Memory B cell (primary cell): ENCODE measurements around the gene PLA2G1B.
"Not testable (repeated sequence)": the region's sequence is repeated elsewhere in the genome, so short reads cannot be mapped to it uniquely, and the experiment has no call there.

ENCODE experiments used
- ATAC-seq: fragments of 150-1000 bp; cut with Tn5 transposase; 2 replicates; pipeline ENCODE4 v1.10.0; 2021; ENCODE audit warnings: low read depth, mild to moderate bottlenecking, moderate library complexity
- DNase-seq, 2 donors: peaks; one replicate each; pipeline ENCODE4 v3.0.0; 2022; ENCODE audit warnings: low spot score in 2 of 2
- H3K27ac Mint-ChIP-seq: one replicate; pipeline ENCODE4 v1.8.0; 2022; ENCODE audit warnings: mild to moderate bottlenecking, moderate library complexity, mixed read lengths
- H3K27me3 Mint-ChIP-seq: one replicate; pipeline ENCODE4 v1.8.0; 2022; ENCODE audit warnings: mixed read lengths
- H3K36me3 Mint-ChIP-seq: one replicate; pipeline ENCODE4 v1.8.0; 2022; ENCODE audit warnings: mild to moderate bottlenecking, mixed read lengths
- H3K4me1 Mint-ChIP-seq: one replicate; pipeline ENCODE4 v1.8.0; 2022; ENCODE audit warnings: mixed read lengths
- H3K4me3 Mint-ChIP-seq: one replicate; pipeline ENCODE4 v1.8.0; 2022; ENCODE audit warnings: mild to moderate bottlenecking, moderate library complexity, mixed read lengths
- H3K9me3 Mint-ChIP-seq: one replicate; pipeline ENCODE4 v1.8.0; 2022; ENCODE audit warnings: mixed read lengths

The PLA2G1B gene

GRCh38 chr12:120350576-120351350, 23.2 kb upstream of the PLA2G1B start:
- Mint-ChIP-seq H3K27ac (no peak overlapping the region), H3K27me3 (peaks cover 14% of the 10 kb centered on the region), H3K4me1 (no peaks in the 10 kb centered on the region), H3K9me3 (no peaks in the 10 kb centered on the region), H3K4me3 (no peak overlapping the region), H3K36me3 (no peaks in the 10 kb centered on the region)
- DNase-seq (no peak), ATAC-seq (no peak)

- Mint-ChIP-seq H3K4me1 (no peaks in the 10 kb centered on the region), H3K4me3 (no peak overlapping the region), H3K36me3 (no peaks in the 10 kb centered on the region), H3K27ac (no peak overlapping the region), H3K27me3 (peaks cover 12% of the 10 kb centered on the region), H3K9me3 (no peaks in the 10 kb centered on the region)
- no peak for DNase-seq
- no peak for ATAC-seq
Observed at GRCh38 chr12:120347766-120348165, 20.2 kb upstream of the PLA2G1B start.

- ATAC-seq (no peak), DNase-seq (no peak)
- Mint-ChIP-seq H3K27me3 (peaks cover 12% of the 10 kb centered on the region), H3K4me3 (no peak overlapping the region), H3K4me1 (no peaks in the 10 kb centered on the region), H3K27ac (no peak overlapping the region), H3K36me3 (no peaks in the 10 kb centered on the region), H3K9me3 (no peaks in the 10 kb centered on the region)
Observed at GRCh38 chr12:120346681-120347080, 19.1 kb upstream of the PLA2G1B start.

- Mint-ChIP-seq H3K27me3 (peaks cover 11% of the 10 kb centered on the region), H3K4me1 (no peaks in the 10 kb centered on the region), H3K27ac (no peak overlapping the region), H3K9me3 (no peaks in the 10 kb centered on the region), H3K4me3 (no peak overlapping the region), H3K36me3 (no peaks in the 10 kb centered on the region)
- ATAC-seq (no peak), DNase-seq (no peak)
Observed at GRCh38 chr12:120346031-120346430, 18.5 kb upstream of the PLA2G1B start.

GRCh38 chr12:120343692-120344091, 16.1 kb upstream of the PLA2G1B start:
- Mint-ChIP-seq H3K4me1 (no peaks in the 10 kb centered on the region), H3K27ac (no peak overlapping the region), H3K4me3 (no peak overlapping the region), H3K9me3 (peaks cover under 1% of the 10 kb centered on the region), H3K27me3 (peaks cover 8% of the 10 kb centered on the region), H3K36me3 (no peaks in the 10 kb centered on the region)
- no peak for ATAC-seq
- no peak for DNase-seq

GRCh38 chr12:120343039-120343537, 15.5 kb upstream of the PLA2G1B start:
- peaks cover 8% of the 10 kb centered on the region for H3K27me3 Mint-ChIP-seq
- H3K9me3 Mint-ChIP-seq: peaks cover 3% of the 10 kb centered on the region
- ATAC-seq (no peak), DNase-seq (no peak)
- H3K4me1 Mint-ChIP-seq: no peaks in the 10 kb centered on the region
- H3K36me3 Mint-ChIP-seq: no peaks in the 10 kb centered on the region
- no peak overlapping the region for H3K4me3 Mint-ChIP-seq
- no peak overlapping the region for H3K27ac Mint-ChIP-seq

- Mint-ChIP-seq H3K27ac (no peak overlapping the region), H3K36me3 (peaks cover 1% of the 10 kb centered on the region), H3K27me3 (peaks cover 6% of the 10 kb centered on the region), H3K9me3 (peaks cover 10% of the 10 kb centered on the region), H3K4me1 (no peaks in the 10 kb centered on the region), H3K4me3 (no peak overlapping the region)
- no peak for DNase-seq
- no peak for ATAC-seq
Observed at GRCh38 chr12:120342175-120343038, 14.8 kb upstream of the PLA2G1B start.

- H3K9me3 Mint-ChIP-seq: peaks cover 15% of the 10 kb centered on the region
Observed at GRCh38 chr12:120339256-120339655, 11.7 kb upstream of the PLA2G1B start.

GRCh38 chr12:120337730-120338129, 10.2 kb upstream of the PLA2G1B start:
- Mint-ChIP-seq H3K27ac (no peak overlapping the region), H3K36me3 (peaks cover 2% of the 10 kb centered on the region), H3K9me3 (peaks cover 15% of the 10 kb centered on the region), H3K4me1 (no peaks in the 10 kb centered on the region), H3K27me3 (peaks cover 1% of the 10 kb centered on the region), H3K4me3 (no peak overlapping the region)
- ATAC-seq (no peak), DNase-seq (no peak)

More at GRCh38 chr12:120339256-120339655, 11.7 kb upstream of the PLA2G1B start:
- no peaks in the 10 kb centered on the region for H3K4me1 Mint-ChIP-seq
- no peak for DNase-seq
- peaks cover 1% of the 10 kb centered on the region for H3K27me3 Mint-ChIP-seq
- ATAC-seq: no peak
- H3K4me3 Mint-ChIP-seq: no peak overlapping the region
- H3K36me3 Mint-ChIP-seq: peaks cover 2% of the 10 kb centered on the region
- no peak overlapping the region for H3K27ac Mint-ChIP-seq

- not testable (repeated sequence) for H3K4me3 Mint-ChIP-seq, H3K27ac Mint-ChIP-seq, DNase-seq, H3K4me1 Mint-ChIP-seq, H3K36me3 Mint-ChIP-seq, ATAC-seq, H3K27me3 Mint-ChIP-seq
- peaks cover 15% of the 10 kb centered on the region for H3K9me3 Mint-ChIP-seq
Observed at GRCh38 chr12:120336392-120336791, 8.8 kb upstream of the PLA2G1B start.

GRCh38 chr12:120335447-120335846, 7.9 kb upstream of the PLA2G1B start:
- H3K27me3 Mint-ChIP-seq, H3K27ac Mint-ChIP-seq, H3K4me3 Mint-ChIP-seq, H3K4me1 Mint-ChIP-seq, H3K36me3 Mint-ChIP-seq: not testable (repeated sequence)
- peak; percentile 22 to 30 for DNase-seq
- H3K9me3 Mint-ChIP-seq: peaks cover 15% of the 10 kb centered on the region
- peak; percentile 41 for ATAC-seq

GRCh38 chr12:120332523-120332922, 4.9 kb upstream of the PLA2G1B start:
- H3K4me3 Mint-ChIP-seq: no peak overlapping the region
- H3K27me3 Mint-ChIP-seq: peaks cover 8% of the 10 kb centered on the region
- ATAC-seq (no peak), DNase-seq (no peak)
- H3K9me3 Mint-ChIP-seq: peaks cover 6% of the 10 kb centered on the region
- H3K27ac Mint-ChIP-seq: no peak overlapping the region
- peaks cover 2% of the 10 kb centered on the region for H3K36me3 Mint-ChIP-seq
- H3K4me1 Mint-ChIP-seq: no peaks in the 10 kb centered on the region

- H3K4me1 Mint-ChIP-seq: no peaks in the 10 kb centered on the region
- peaks cover 4% of the 10 kb centered on the region for H3K9me3 Mint-ChIP-seq
- H3K4me3 Mint-ChIP-seq: no peak overlapping the region
- H3K36me3 Mint-ChIP-seq: no peaks in the 10 kb centered on the region
- H3K27me3 Mint-ChIP-seq: peaks cover 8% of the 10 kb centered on the region
- DNase-seq (no peak), ATAC-seq (no peak)
- no peak overlapping the region for H3K27ac Mint-ChIP-seq
Observed at GRCh38 chr12:120332041-120332440, 4.5 kb upstream of the PLA2G1B start.

- ATAC-seq (no peak), DNase-seq (no peak)
- Mint-ChIP-seq H3K9me3 (peaks cover 4% of the 10 kb centered on the region), H3K27me3 (peaks cover 8% of the 10 kb centered on the region), H3K4me3 (no peak overlapping the region), H3K27ac (no peak overlapping the region), H3K4me1 (no peaks in the 10 kb centered on the region), H3K36me3 (no peaks in the 10 kb centered on the region)
Observed at GRCh38 chr12:120331390-120331789, 3.8 kb upstream of the PLA2G1B start.
